Left renal pelvis (tissue), 4 donors: ENCODE data around the gene RIMS4. TPM values are rescaled to one million over a fixed set of nuclear protein-coding genes. Genes with fewer than 3 reads are reported as not detected.

Experiments
- DNase-seq, 4 donors: peaks; one replicate each; pipeline ENCODE4 v3.0.0-alpha.2; 2013; ENCODE audit warnings: low read depth in 4 of 4, low spot score in 3 of 4
- polyA plus RNA-seq, 4 donors: library from polyadenylated mRNA; unstranded; fragments of 120-200 nt; gene quantifications; one replicate each; pipeline ENCODE4 v1.2.1, GENCODE V29; 2013; ENCODE audit not compliant: insufficient read length in 4 of 4

RIMS4 gene
- polyA plus RNA-seq, 4 donors: 0.73 to 1.8 (median 0.99) TPM

DNA sequence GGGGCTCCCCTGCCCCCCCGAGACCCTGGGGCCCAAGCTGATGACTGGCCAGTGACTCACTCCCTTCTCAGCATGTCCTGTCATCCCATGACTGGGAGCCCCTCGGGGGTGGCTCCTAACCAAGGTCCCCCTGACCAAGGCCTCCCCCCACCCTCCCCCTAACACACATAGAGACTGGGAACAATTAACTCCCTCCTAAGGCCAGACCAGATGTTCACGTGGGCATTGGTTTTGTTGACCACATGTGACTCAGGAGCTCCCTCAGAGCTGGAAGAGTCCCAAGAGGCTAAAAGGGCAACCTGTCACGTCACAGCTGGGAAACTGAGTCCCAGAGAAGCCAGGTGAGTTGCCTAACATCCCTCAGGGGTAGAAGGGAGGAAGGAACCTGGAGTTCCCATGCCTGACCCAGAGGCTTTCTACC is 105.8 kb downstream of the RIMS4 start:
- DNase-seq: no peak

DNA sequence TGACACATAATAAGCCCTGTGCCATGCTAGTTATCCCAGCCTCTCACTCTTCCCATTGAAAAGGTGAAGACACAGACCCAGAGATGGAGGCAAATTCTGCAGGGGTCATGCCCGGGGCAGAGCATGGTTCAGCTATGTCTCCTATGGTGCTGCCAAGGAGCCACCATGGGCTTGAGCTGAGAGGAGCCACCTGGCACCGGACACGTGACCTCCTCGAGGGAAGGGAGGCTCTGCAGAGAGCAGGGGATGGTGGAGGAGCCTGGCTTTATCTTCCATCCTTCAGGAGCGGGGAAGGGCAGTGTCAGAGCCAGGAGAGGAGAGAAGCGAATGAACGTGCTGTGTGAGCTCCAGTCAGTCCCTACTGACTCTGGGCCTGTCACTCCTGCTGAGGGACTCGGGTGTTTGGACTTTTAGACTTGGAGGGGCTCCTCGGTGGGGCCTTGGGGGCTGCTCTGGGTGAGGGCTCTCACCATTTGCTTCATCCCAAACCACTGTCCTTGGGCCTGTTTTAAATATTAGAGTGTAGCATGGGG is 106.3 kb downstream of the RIMS4 start:
- no peak for DNase-seq

DNA sequence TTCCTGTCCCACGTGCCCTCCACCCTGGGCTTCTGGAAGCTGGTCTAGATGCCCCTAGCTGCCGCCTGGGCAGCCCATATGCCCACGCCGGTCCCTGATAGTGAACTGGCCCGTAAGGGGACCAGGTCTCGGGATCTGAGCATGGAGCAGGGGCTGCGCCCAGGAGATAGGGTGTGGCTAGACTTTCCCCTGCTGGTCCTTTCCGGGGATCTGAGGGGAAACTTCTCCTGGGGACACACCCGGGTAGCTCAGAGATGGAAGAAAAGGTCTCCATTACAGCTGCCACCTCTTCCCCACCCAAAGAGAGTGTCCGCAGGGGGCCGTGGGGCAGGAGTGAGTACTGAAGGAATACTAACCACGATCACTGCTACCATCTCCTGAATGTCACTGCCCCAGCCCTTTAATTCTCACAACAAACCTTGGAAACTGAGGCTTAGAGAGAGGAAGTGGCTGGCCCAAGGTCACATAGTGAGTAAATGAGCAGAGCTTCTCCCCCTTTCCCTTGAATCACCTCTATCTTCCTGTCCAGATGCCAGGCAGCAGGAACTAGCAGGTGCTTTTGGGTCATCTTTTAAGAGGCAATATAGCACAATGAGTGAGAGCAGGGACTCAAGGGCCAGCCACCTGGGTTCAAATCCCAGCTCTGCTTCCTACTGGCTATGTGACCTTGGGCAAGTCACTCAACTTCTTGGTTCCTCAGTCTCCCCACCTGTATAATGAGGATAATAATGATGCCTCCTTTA is 107.0 kb downstream of the RIMS4 start:
- DNase-seq: no peak

DNA sequence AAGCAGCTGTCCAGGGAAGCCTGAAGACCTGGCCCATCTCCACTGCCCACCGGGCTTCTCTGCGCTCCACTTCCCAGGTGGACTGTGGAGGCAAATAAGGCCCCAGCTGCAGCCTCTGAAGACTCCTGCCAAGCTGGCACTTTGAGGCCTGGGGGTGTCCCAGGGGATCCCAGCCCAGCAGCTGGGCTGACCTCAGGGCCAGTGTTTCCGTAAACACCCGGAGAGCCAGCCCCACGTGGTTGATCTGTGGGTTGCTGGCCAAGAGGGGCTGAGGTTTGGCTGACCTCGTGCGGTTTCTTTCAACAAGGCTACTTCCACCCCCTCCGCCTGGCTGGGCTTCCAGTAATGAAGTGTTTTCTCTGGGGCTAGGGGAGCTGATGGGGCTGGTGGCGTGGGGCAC is 107.6 kb downstream of the RIMS4 start:
- DNase-seq: peak in 1 of 4 donors; percentile 14

DNA sequence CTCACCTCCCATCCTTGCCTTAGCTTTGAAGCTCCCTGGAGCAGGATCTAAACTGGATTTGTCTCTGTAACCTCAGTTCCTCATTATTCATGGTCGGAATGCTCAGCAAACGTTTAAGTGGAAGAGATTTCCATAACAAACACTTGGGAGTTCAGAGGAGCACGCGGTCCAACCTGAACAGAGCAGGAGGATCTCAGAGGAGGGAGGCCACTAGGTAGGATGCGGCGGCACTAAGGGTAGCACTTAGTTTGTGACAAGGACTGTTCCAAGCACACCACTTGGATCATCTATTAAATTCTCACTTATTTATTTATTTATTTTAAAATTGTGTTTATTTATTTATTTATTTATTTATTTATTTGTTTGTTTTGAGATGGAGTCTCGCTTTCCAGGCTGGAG is 108.5 kb downstream of the RIMS4 start:
- DNase-seq: no peak

Other genes with a start within 250 kb of the RIMS4 start
- gene PKIG, start 228.0 kb downstream of the RIMS4 start, polyA plus RNA-seq: 10 to 100 TPM; 47.3 to 63.0 (median 59.3) TPM
- gene ADA, start 158.8 kb downstream of the RIMS4 start, polyA plus RNA-seq: 1 to 10 TPM; 5.7 to 7.2 (median 6.7) TPM
- under 1 TPM in 3 of 4 donors, not detected in 1; 0.10 to 0.26 (median 0.11) TPM for gene CCN5, start 95.2 kb downstream of the RIMS4 start, polyA plus RNA-seq
- gene KCNK15, start 64.7 kb downstream of the RIMS4 start, polyA plus RNA-seq: under 1 TPM; 0.09 to 0.64 (median 0.09) TPM
- 100 to 1,000 TPM; 146 to 253 (median 219) TPM for gene YWHAB, start 75.2 kb upstream of the RIMS4 start, polyA plus RNA-seq
- gene PABPC1L, start 99.5 kb upstream of the RIMS4 start, polyA plus RNA-seq: 10 to 100 TPM; 29.4 to 71.2 (median 40.6) TPM
- gene TOMM34, start 149.9 kb upstream of the RIMS4 start, polyA plus RNA-seq: 10 to 100 TPM; 34.1 to 41.6 (median 40.0) TPM
- 10 to 100 TPM; 15.4 to 21.7 (median 19.4) TPM for gene STK4, start 156.0 kb upstream of the RIMS4 start, polyA plus RNA-seq